HEK293T (cell line): ENCODE data around the gene STMN1.

Experiments
- CTCF ChIA-PET: fragments of 350-600 bp; formaldehyde crosslinking; extraction: SDS; loops from one replicate; lab custom pipeline; 2021; ENCODE audit warnings: antibody characterized with exemption, inconsistent platforms; lab: Yijun Ruan, JAX
- POLR2A ChIA-PET: fragments of 350-600 bp; formaldehyde crosslinking; extraction: SDS; loops from one replicate; lab custom pipeline; 2020; ENCODE audit warnings: antibody characterized with exemption, inconsistent platforms; lab: Yijun Ruan, JAX
- DNase-seq: peaks from one replicate; pipeline ENCODE4 v3.0.0; 2012; ENCODE audit warnings: mixed read lengths; ENCODE audit errors: extremely low spot score
- ARNT ChIP-seq: fragments of 450-650 bp; IDR thresholded peaks from 2 replicates; pipeline ENCODE4 v1.6.1; 2017; ENCODE audit warnings: mild to moderate bottlenecking
- BHLHE40 ChIP-seq: fragments of 450-650 bp; IDR thresholded peaks from 2 replicates; pipeline ENCODE4 v1.6.1; 2016; ENCODE audit warnings: mild to moderate bottlenecking, moderate library complexity, borderline replicate concordance
- CTBP1 ChIP-seq: fragments of 450-650 bp; IDR thresholded peaks from 2 replicates; pipeline ENCODE4 v1.6.1; 2016; ENCODE audit warnings: borderline replicate concordance
- ELF4 ChIP-seq: fragments of 450-650 bp; IDR thresholded peaks from 2 replicates; pipeline ENCODE4 v1.6.1; 2017; ENCODE audit warnings: antibody characterized with exemption
- FOXA1 ChIP-seq: fragments of 450-650 bp; IDR thresholded peaks from 2 replicates; pipeline ENCODE4 v1.6.1; 2016; ENCODE audit warnings: mild to moderate bottlenecking
- FOXK2 ChIP-seq: fragments of 450-650 bp; IDR thresholded peaks from 2 replicates; pipeline ENCODE4 v1.6.1; 2016; ENCODE audit warnings: mild to moderate bottlenecking
- FOXM1 ChIP-seq: fragments of 450-650 bp; IDR thresholded peaks from 2 replicates; pipeline ENCODE4 v1.6.1; 2017; ENCODE audit warnings: mild to moderate bottlenecking, borderline replicate concordance
- HDGF ChIP-seq: fragments of 450-650 bp; IDR thresholded peaks from 2 replicates; pipeline ENCODE4 v1.6.1; 2017; ENCODE audit warnings: antibody characterized with exemption, borderline replicate concordance
- L3MBTL2 ChIP-seq: fragments of 450-650 bp; conservative IDR thresholded peaks from 2 replicates; pipeline ENCODE4 v1.6.1; 2016; ENCODE audit warnings: mild to moderate bottlenecking
- LEF1 ChIP-seq: fragments of 450-650 bp; IDR thresholded peaks from 2 replicates; pipeline ENCODE4 v1.6.1; 2017; ENCODE audit warnings: mild to moderate bottlenecking, borderline replicate concordance
- NFRKB ChIP-seq: fragments of 450-650 bp; IDR thresholded peaks from 2 replicates; pipeline ENCODE4 v1.6.1; 2016; ENCODE audit warnings: mild to moderate bottlenecking, moderate library complexity
- PKNOX1 ChIP-seq: fragments of 450-650 bp; IDR thresholded peaks from 2 replicates; pipeline ENCODE4 v1.6.1; 2016
- SP1 ChIP-seq: fragments of 450-650 bp; IDR thresholded peaks from 2 replicates; pipeline ENCODE4 v1.6.1; 2017
- SUZ12 ChIP-seq: fragments of 450-650 bp; IDR thresholded peaks from 2 replicates; pipeline ENCODE4 v1.6.1; 2016; ENCODE audit warnings: mild to moderate bottlenecking
- TARDBP ChIP-seq: fragments of 450-650 bp; IDR thresholded peaks from 2 replicates; pipeline ENCODE4 v1.6.1; 2016
- ZNF384 ChIP-seq: fragments of 450-650 bp; IDR thresholded peaks from 2 replicates; pipeline ENCODE4 v1.6.1; 2016

Gene STMN1

GRCh38 chr1:25891606-25892005 is 14.6 kb downstream of the STMN1 start:
- no peak for DNase-seq
- TF ChIP-seq SP1, result no peak
- TF ChIP-seq FOXM1, result no peak
- TF ChIP-seq L3MBTL2, result no peak
- TF ChIP-seq HDGF, result no peak
- ChIA-PET POLR2A (interaction anchor here (0.6 to 3.4 kb wide), 2 partner anchors 33 to 106 kb away, joined by 3 to 13 read pairs; partner anchors contain the start of gene PAFAH2), CTCF (interaction anchor here (0.6 to 1.1 kb wide), 2 partner anchors 93 to 106 kb away, joined by 3 read pairs; partner anchors contain the start of gene PAFAH2)

- DNase-seq, result no peak
- ChIA-PET POLR2A (interaction anchor here (3.4 kb wide), 1 partner anchor 107 kb away, joined by 13 read pairs; the partner anchor contains the start of gene PAFAH2), CTCF (no interaction called here)
- TF ChIP-seq SUZ12 (no peak), ZNF384 (no peak), FOXA1 (no peak), ARNT (no peak), FOXK2 (no peak), TARDBP (no peak), LEF1 (no peak), ELF4 (no peak), NFRKB (no peak), FOXM1 (no peak), CTBP1 (no peak), BHLHE40 (no peak), HDGF (no peak), L3MBTL2 (no peak), SP1 (no peak), PKNOX1 (no peak)
These were observed 15.8 kb downstream of the STMN1 start for GRCh38 chr1:25890239-25891034.

- DNase-seq, result peak; percentile 46
- POLR2A ChIA-PET, result no interaction called here
- CTCF ChIA-PET, result no interaction called here
- TF ChIP-seq FOXK2, result no peak
These were observed 16.7 kb downstream of the STMN1 start for GRCh38 chr1:25889470-25889869.

- no peak for DNase-seq
- ChIA-PET CTCF (interaction anchor here (0.5 to 0.7 kb wide), 2 partner anchors 15 to 40 kb away, joined by 4 read pairs; no protein-coding TSS in a partner anchor), POLR2A (interaction anchor here (1.1 kb wide), 1 partner anchor 14 kb away, joined by 3 read pairs; no protein-coding TSS in a partner anchor)
- TF ChIP-seq L3MBTL2 (no peak), TARDBP (no peak), FOXA1 (no peak), HDGF (no peak), LEF1 (no peak), ELF4 (no peak), SUZ12 (no peak), PKNOX1 (no peak), ARNT (no peak), FOXK2 (no peak), ZNF384 (no peak), BHLHE40 (no peak)
These were observed 17.7 kb downstream of the STMN1 start for GRCh38 chr1:25888426-25888987.

GRCh38 chr1:25885602-25886001 is 20.6 kb downstream of the STMN1 start:
- TF ChIP-seq FOXA1 (no peak), SP1 (no peak), BHLHE40 (no peak), ELF4 (no peak), TARDBP (no peak), L3MBTL2 (no peak), FOXM1 (no peak), NFRKB (no peak), SUZ12 (no peak), PKNOX1 (no peak), HDGF (no peak)
- no peak for DNase-seq
- POLR2A ChIA-PET, result no interaction called here
- CTCF ChIA-PET, result no interaction called here

- POLR2A ChIA-PET, result interaction anchor here (1.4 kb wide), 1 partner anchor 117 kb away, joined by 5 read pairs; the partner anchor contains the start of gene PAFAH2
- TF ChIP-seq FOXM1 (no peak), HDGF (no peak), ELF4 (no peak), TARDBP (no peak), BHLHE40 (no peak), NFRKB (no peak), CTBP1 (no peak), PKNOX1 (no peak), FOXA1 (no peak), FOXK2 (no peak)
- no peak for DNase-seq
- CTCF ChIA-PET, result no interaction called here
These were observed 25.0 kb downstream of the STMN1 start for GRCh38 chr1:25881266-25881665.
